Effector CD8-positive, alpha-beta T cell (primary cell): ENCODE data around the gene ADAMTS20.

Source experiments
- DNase-seq: peaks from one replicate; lab custom pipeline; 2025; lab: John Stamatoyannopoulos, UW

Gene ADAMTS20

DNA sequence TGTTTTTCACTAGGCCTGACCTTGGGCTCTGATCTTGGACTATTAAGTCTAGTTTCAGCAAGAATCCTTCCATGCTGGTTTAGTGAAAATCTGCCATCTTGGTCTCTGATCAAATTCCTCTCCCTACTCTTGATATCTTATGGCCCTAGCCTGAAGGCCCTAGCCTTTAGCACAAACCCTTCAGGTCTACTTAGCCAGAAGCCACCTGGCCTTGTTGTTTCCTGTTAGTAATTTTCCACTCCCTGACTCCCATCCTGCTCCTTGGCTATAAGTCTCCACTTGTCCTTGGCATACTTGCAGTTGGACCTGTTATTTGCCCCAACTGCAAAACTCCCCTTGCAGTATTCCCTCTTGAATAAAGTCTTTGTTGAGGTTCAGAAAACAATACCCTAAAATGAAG lies 241.4 kb downstream of the ADAMTS20 start:
- DNase-seq: no peak

DNA sequence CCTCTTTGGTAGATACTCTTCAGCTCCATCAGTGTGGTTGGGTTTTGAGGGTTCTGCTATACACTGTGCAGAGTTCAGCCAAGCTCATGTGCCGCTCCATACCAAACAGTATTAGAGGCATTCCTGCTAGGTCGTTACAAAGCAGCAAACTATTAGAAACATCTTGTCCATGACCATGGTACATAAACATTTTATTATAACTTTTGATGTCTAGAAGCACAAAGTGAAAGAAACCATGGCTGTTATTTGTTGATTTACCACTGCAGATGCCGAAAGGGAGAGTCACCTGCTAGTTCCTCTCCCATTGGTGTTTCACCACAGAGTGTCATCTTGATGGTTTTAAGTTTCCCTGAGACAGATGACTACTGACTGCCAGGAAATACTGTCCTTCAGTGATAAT lies 242.0 kb downstream of the ADAMTS20 start:
- DNase-seq: no peak

DNA sequence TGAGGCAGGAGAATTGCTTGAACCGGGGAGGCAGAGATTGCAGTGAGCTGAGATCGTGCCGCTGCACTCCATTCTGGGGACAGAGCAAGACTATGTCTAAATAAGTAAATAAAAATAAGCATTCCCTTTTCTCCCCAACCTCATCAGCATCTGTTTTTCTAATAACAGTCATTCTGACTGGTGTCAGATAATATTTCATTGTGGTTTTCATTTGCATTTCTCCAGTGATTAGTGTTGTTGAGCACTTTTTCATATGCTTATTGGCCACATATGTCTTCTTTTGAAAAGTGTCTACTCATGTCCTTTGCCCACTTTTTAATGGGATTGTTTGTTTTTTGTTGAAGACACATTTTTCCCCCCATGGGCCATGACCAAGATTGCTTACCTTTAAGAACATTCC lies 243.2 kb downstream of the ADAMTS20 start:
- no peak for DNase-seq

DNA sequence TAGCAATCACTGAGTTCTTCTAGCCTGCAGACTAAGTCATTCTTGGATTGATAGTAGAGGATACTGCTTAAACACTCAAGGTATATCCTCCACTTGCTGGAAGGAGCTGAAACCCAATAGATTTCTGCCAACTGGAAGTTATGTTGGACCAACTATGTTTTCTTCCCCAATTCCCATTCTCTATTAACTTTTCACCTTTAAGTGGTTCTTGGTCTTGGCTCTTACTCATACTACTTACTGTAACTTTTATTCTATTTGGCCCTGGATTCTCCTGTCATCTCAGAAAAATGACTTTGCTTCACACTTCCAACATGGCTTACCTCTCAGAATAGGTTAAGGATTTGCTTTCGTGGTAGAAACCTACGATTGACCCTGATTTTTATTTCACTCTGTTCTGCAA lies 244.9 kb downstream of the ADAMTS20 start:
- DNase-seq: no peak

DNA sequence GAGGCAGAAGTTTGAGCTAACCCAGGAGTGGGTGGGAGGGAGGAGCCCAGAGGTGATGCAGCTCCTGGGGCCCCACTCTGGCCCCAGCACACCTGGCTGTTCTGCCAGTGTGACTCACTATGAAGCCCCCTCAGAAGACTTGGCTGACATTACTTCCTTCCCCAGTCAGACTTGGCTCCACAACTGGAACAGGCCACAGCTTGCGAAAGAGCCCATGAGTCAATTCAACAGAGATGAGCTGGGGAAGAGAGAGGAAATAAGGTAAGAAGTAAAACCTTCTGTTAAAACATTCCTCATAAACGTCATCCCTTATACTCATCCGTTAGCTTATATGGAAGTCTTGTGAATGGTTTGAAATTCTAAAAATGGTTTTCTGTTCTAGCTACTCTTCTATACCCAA lies 245.9 kb downstream of the ADAMTS20 start:
- no peak for DNase-seq

DNA sequence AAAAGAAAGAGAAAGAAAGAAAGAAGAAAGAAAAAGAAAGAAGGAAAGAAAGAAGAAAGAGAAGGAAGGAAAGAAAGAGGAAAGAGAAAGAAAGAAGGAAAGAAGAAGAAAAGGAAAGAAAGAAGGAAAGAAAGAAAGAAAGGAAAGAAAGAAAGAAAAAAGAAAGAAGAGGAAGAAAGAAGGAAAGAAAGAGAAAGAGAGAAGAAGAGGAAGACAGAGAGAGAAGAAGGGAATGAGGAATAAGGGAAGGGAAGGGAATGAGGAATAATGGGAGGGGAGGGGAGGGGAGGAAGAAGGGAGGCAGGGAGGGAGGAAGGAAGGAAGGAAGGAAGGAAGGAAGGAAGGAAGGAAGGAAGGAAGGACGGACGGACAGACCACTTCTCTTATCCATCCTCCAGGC lies 246.9 kb downstream of the ADAMTS20 start:
- no peak for DNase-seq
